Endothelial cell (in vitro differentiated cells): ENCODE measurements around the gene USP36. TPM values are rescaled to one million over a fixed set of nuclear protein-coding genes. Genes with fewer than 3 reads are reported as not detected.
A peak's percentile ranks its signal among the peaks of the same experiment; 100 is the strongest.

ENCODE experiments used
- DNase-seq: peaks from one replicate; pipeline ENCODE4 v3.0.0; 2021; ENCODE audit warnings: low spot score
- H3K27ac Mint-ChIP-seq: one replicate; pipeline ENCODE4 v1.8.0; 2021; ENCODE audit warnings: mixed read lengths, inconsistent platforms; ENCODE audit not compliant: unreplicated experiment
- H3K27me3 Mint-ChIP-seq: one replicate; pipeline ENCODE4 v1.8.0; 2021; ENCODE audit warnings: mild to moderate bottlenecking, moderate library complexity, mixed read lengths, inconsistent platforms; ENCODE audit not compliant: unreplicated experiment
- H3K36me3 Mint-ChIP-seq: one replicate; pipeline ENCODE4 v1.8.0; 2021; ENCODE audit warnings: mild to moderate bottlenecking, low read depth, mixed read lengths, inconsistent platforms; ENCODE audit not compliant: unreplicated experiment
- H3K4me1 Mint-ChIP-seq: one replicate; pipeline ENCODE4 v1.8.0; 2021; ENCODE audit warnings: mild to moderate bottlenecking, mixed read lengths, inconsistent platforms; ENCODE audit not compliant: unreplicated experiment
- H3K4me3 Mint-ChIP-seq: one replicate; pipeline ENCODE4 v1.8.0; 2021; ENCODE audit warnings: mild to moderate bottlenecking, mixed read lengths, inconsistent platforms; ENCODE audit not compliant: unreplicated experiment
- H3K9me3 Mint-ChIP-seq: one replicate; pipeline ENCODE4 v1.8.0; 2021; ENCODE audit warnings: mixed read lengths, inconsistent platforms; ENCODE audit not compliant: unreplicated experiment
- total RNA-seq: library from RNA; stranded (reverse); fragmentation: NEBNext Ultra II Directional; extraction: Animal tissue kit (Norgen Biotek cat#: 25700); gene quantifications from one replicate; pipeline ENCODE4 v1.2.1, GENCODE V29; 2021; ENCODE audit not compliant: unreplicated experiment
- TF ChIP-seq, protein P1 (sequence below): fragments of 200-600 bp; sonication (generic); IDR thresholded peaks from one replicate; pipeline ENCODE4 v1.5.0; 2021; ENCODE audit warnings: antibody characterized with exemption; ENCODE audit not compliant: unreplicated experiment

USP36 gene
- total RNA-seq, 1 donor from 2014 or later = 56.7 TPM

DNA sequence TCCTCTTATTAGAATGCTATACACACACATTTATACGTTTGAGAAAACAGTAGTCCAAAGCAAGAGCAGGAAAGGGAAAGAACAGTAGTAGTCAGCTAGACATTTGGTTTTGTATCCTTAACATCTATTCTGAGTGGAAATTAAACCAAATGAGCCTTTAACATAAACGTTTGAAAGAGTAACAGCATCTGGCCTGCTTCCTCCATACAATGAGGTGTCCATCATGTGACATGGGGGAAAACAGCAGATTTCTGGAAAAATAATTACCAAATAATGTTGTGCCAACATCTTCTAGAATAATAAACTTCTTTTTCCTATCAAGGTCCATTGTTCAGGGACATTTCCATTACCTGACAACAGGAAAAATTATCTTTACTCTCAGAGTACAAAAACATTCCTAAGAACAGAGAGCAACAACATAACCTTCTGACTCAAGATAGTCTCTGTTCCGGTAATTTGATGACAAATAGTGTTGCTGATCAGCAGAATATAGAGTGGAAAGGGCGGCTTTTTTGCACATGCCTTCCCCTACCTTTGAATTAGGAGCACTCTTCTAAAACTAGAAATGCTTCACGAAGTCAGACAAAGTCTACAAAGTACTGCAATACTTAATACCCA is 78.7 kb downstream of the USP36 start:
- Mint-ChIP-seq H3K36me3 (no peaks in the 10 kb centered on the region), H3K4me3 (no peak overlapping the region), H3K9me3 (no peaks in the 10 kb centered on the region), H3K4me1 (peaks cover 29% of the 10 kb centered on the region), H3K27me3 (no peaks in the 10 kb centered on the region), H3K27ac (peak overlapping the region; percentile 36)
- DNase-seq = no peak
- TF ChIP-seq, protein P1, sequence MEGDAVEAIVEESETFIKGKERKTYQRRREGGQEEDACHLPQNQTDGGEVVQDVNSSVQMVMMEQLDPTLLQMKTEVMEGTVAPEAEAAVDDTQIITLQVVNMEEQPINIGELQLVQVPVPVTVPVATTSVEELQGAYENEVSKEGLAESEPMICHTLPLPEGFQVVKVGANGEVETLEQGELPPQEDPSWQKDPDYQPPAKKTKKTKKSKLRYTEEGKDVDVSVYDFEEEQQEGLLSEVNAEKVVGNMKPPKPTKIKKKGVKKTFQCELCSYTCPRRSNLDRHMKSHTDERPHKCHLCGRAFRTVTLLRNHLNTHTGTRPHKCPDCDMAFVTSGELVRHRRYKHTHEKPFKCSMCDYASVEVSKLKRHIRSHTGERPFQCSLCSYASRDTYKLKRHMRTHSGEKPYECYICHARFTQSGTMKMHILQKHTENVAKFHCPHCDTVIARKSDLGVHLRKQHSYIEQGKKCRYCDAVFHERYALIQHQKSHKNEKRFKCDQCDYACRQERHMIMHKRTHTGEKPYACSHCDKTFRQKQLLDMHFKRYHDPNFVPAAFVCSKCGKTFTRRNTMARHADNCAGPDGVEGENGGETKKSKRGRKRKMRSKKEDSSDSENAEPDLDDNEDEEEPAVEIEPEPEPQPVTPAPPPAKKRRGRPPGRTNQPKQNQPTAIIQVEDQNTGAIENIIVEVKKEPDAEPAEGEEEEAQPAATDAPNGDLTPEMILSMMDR = no peak

DNA sequence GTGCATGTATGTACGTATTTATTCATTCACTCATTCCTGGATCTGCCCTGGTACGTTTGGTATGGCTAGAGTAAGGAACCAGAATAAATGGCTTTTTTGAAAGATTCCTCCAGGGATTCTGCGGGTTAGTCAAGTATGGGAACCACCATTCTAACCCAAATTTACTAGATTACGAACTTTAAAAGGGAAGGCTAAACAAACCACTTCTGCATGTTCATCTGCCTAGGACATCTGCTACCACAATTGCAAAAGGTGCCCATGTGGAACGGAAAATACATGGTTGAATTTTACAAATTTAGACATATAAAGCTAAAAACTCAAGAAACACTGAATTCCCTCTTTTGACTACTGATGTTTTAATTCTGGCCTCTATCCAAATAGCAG is 80.7 kb downstream of the USP36 start:
- H3K27me3 Mint-ChIP-seq = no peaks in the 10 kb centered on the region
- no peak for DNase-seq
- H3K4me3 Mint-ChIP-seq = no peak overlapping the region
- H3K9me3 Mint-ChIP-seq = no peaks in the 10 kb centered on the region
- TF ChIP-seq, protein P1 = no peak
- H3K36me3 Mint-ChIP-seq = no peaks in the 10 kb centered on the region
- H3K4me1 Mint-ChIP-seq = peaks cover 25% of the 10 kb centered on the region
- H3K27ac Mint-ChIP-seq = peak overlapping the region; percentile 20

DNA sequence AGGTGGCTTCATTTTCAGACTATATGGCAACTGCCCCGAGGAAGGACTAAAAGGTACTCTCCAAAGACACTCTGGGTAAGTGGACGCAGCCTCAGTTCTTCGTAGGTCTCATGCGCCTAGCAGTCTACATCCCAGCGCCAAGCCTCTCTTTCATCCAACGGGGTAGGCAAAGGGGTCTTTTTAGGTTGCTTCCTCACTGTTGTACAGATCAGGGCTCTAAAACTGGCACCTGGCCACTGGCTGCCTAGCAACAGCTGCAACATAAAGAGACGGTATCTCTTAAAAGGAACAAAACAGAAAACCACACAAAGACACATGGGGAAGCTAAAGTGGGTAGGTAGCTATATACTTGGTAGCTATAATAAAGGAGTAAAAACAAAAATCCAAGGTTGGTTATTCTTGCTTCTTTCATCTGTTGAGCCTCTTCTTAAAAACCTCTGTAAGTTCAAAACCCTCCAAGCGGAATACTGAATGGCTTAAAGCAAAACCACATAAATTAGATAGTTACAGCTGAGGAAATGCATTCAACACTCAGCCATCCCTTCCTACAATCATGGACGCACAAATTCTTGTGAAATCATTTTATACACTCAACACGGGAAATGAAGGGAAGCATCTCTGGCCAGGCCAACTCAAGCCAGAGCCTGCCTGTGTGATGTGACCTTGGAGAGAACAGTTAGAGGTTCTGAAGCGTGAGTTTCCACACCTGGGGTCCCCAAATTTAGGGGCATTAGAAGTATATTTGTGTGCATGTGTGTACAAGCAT is 81.2 kb downstream of the USP36 start:
- Mint-ChIP-seq H3K4me3 (no peak overlapping the region), H3K27ac (peak overlapping the region; percentile 20), H3K4me1 (peaks cover 19% of the 10 kb centered on the region), H3K9me3 (no peaks in the 10 kb centered on the region), H3K36me3 (no peaks in the 10 kb centered on the region), H3K27me3 (no peaks in the 10 kb centered on the region)
- TF ChIP-seq, protein P1 = no peak
- no peak for DNase-seq

DNA sequence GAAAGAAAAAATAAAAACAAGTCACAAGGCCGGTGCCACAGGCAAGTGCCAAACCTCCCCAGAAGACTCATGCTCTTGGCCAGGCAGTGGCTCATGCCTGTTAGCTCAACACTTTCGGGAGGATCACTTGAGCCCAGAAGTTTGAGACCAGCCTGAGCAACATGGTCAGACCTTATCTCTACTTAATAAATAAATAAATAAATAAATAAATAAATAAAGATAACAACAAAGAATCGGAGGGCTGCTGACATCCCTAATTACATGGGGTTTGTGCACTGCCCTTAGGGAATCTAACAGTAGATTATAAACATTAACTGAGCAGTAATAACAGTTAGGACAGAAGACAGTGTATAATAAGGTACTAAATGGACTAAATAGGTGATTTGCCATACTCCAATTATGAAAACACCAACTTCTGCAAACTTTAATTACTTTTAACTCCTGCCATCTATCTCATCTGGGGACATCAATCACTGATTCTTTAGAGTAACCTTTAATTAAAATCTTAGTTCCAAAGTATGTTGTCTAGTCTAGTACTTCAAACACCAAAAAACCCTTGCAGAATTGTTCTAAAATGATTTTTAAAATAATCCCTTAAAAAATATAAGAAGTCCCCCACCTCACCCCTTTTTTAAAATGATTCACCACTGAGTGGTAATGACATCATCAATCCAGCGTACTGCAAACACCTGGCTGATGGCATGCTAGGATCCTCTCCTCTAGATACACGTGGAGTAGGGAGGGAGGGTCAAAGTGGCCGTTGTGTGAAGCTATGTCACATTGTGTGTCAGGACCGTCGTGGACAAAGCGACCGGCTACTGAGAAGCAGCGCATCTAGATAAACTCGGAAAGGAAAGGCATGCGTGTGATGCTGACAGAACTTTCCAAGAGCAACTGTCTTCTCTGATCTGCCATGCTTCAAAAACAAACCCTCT is 87.0 kb downstream of the USP36 start:
- Mint-ChIP-seq H3K4me1 (peaks cover 7% of the 10 kb centered on the region), H3K27ac (no peak overlapping the region), H3K9me3 (no peaks in the 10 kb centered on the region), H3K27me3 (no peaks in the 10 kb centered on the region), H3K36me3 (no peaks in the 10 kb centered on the region), H3K4me3 (no peak overlapping the region)
- no peak for DNase-seq
- TF ChIP-seq, protein P1 = no peak
